K562 (cell line): ENCODE measurements around the gene TGM1. TPM values are rescaled to one million over a fixed set of nuclear protein-coding genes. Genes with fewer than 3 reads are reported as not detected.

Experiments used
- ATAC-seq: fragments of 200-7000 bp; cut with Tn5 transposase; 3 replicates; pipeline ENCODE4 v1.9.1; 2020; ENCODE audit warnings: moderate library complexity
- BruUV-seq: library from RNA; stranded (reverse); fragments of 400-500 nt; replicated peaks from 2 replicates; lab custom pipeline; 2021; lab: Mats Ljungman, UMichigan
- CTCF ChIA-PET: fragments of 300-600 bp; formaldehyde crosslinking; extraction: SDS; loops from one replicate; lab custom pipeline; 2021; ENCODE audit warnings: low intra/inter-chr PET ratio; lab: Yijun Ruan, JAX
- POLR2A ChIA-PET: fragments of 300-600, 350-650 bp; sonication (Branson Sonifier 250); formaldehyde crosslinking; extraction: SDS; loops from one replicate; lab custom pipeline; 2021; ENCODE audit warnings: antibody characterized with exemption, inconsistent platforms; lab: Yijun Ruan, JAX
- DNase-seq, 4 experiments: peaks; one replicate each; pipeline versions ENCODE4 v3.0.0 to v3.0.0-alpha.2; 2011 to 2018; ENCODE audit warnings: low spot score in 3 of 4, mixed read lengths in 3 of 4; ENCODE audit errors: extremely low read depth in 1 of 4
- FAIRE-seq: peaks from 2 replicates; lab custom pipeline; 2011; peaks lifted over from hg19 to GRCh38; lab: Jason Lieb, UNC
- H2AFZ ChIP-seq: 2 replicates; pipeline ENCODE4 v1.6.0; 2011; ENCODE audit warnings: low read depth, low read length, control low read depth, inconsistent platforms
- H3K27ac ChIP-seq: fragments of 200-600 bp; 3 replicates; pipeline ENCODE4 v1.8.0; 2011; ENCODE audit warnings: low read depth, mild to moderate bottlenecking, control low read depth, inconsistent platforms, low read length, moderate library complexity, mixed read lengths; ENCODE audit errors: extremely low read depth
- H3K27me3 ChIP-seq, 2 experiments: fragments of 300-600 bp in 1 of 2; 2 replicates in 1 of 2; 3 replicates in 1 of 2; pipeline versions ENCODE4 v1.6.0 to v1.8.0; 2011; ENCODE audit warnings: inconsistent platforms in 2 of 2, low read length in 2 of 2, mild to moderate bottlenecking in 1 of 2, mixed read lengths in 1 of 2, moderate library complexity in 1 of 2; ENCODE audit not compliant: control insufficient read depth in 2 of 2, insufficient read depth in 2 of 2
- H3K36me3 ChIP-seq: fragments of 300-600 bp; 3 replicates; pipeline ENCODE4 v1.8.0; 2011; ENCODE audit warnings: mild to moderate bottlenecking, low read length, inconsistent platforms; ENCODE audit not compliant: control insufficient read depth, insufficient read depth
- H3K4me1 ChIP-seq, 2 experiments: fragments of 200-600 bp in 1 of 2; replicated peaks in 1 of 2; 2 replicates in 1 of 2; 3 replicates in 1 of 2; pipeline versions ENCODE4 v1.5.1 to v1.8.0; 2011; ENCODE audit warnings: inconsistent platforms in 2 of 2, low read length in 2 of 2, mild to moderate bottlenecking in 1 of 2, mixed read lengths in 1 of 2, moderate library complexity in 1 of 2; ENCODE audit not compliant: control insufficient read depth in 2 of 2, insufficient read depth in 2 of 2
- H3K4me2 ChIP-seq: 2 replicates; pipeline ENCODE4 v1.6.1; 2011; ENCODE audit warnings: low read length, control low read depth, inconsistent platforms, mixed read lengths; ENCODE audit not compliant: insufficient read depth
- H3K4me3 ChIP-seq: fragments of 200-600 bp; sonication (generic), shearing (Covaris generic); 2 replicates; pipeline ENCODE4 v1.5.1; 2016; ENCODE audit warnings: control low read depth, inconsistent platforms
- H3K79me2 ChIP-seq: fragments of 200-600 bp; 3 replicates; pipeline ENCODE4 v1.8.0; 2011; ENCODE audit warnings: low read length, inconsistent platforms; ENCODE audit not compliant: control insufficient read depth, insufficient read depth
- H3K9ac ChIP-seq, 2 experiments: 2 replicates each; pipeline versions ENCODE4 v1.6.0 to v1.6.1; 2011; ENCODE audit warnings: low read depth in 2 of 2, low read length in 2 of 2, control low read depth in 1 of 2, inconsistent platforms in 1 of 2, mild to moderate bottlenecking in 1 of 2, mixed read lengths in 1 of 2; ENCODE audit not compliant: insufficient read depth in 1 of 2
- H3K9me1 ChIP-seq: one replicate; pipeline ENCODE4 v1.6.0; 2011; ENCODE audit warnings: inconsistent platforms, mild to moderate bottlenecking, low read length, moderate library complexity; ENCODE audit not compliant: control insufficient read depth, insufficient read depth
- H3K9me3 ChIP-seq: replicated peaks from 2 replicates; pipeline ENCODE4 v1.5.1; 2011; ENCODE audit warnings: low read depth, low read length, inconsistent platforms; ENCODE audit not compliant: control insufficient read depth, insufficient read depth
- H4K20me1 ChIP-seq: replicated peaks from 2 replicates; pipeline ENCODE4 v1.6.1; 2011; ENCODE audit warnings: low read length, inconsistent platforms, mixed read lengths; ENCODE audit not compliant: control insufficient read depth, insufficient read depth
- CBX5 ChIP-seq: IDR thresholded peaks from 2 replicates; pipeline ENCODE4 v1.6.1; 2014; ENCODE audit warnings: low read depth, borderline replicate concordance
- ELF4 ChIP-seq: fragments of 450-650 bp; formaldehyde crosslinking; IDR thresholded peaks from 2 replicates; pipeline ENCODE4 v1.4.0; 2022; ENCODE audit warnings: missing genetic modification characterization
- HOXB6 ChIP-seq: fragments of 250-450 bp; sonication (Bioruptor Pico); IDR thresholded peaks from 2 replicates; pipeline ENCODE4 v1.5.1; 2022; ENCODE audit warnings: mild to moderate bottlenecking, borderline replicate concordance
- SOX6 ChIP-seq: fragments of 450-650 bp; IDR thresholded peaks from 2 replicates; pipeline ENCODE4 v1.6.1; 2014; ENCODE audit warnings: mild to moderate bottlenecking
- ZNF24 ChIP-seq: fragments of 450-650 bp; IDR thresholded peaks from 2 replicates; pipeline ENCODE4 v1.6.1; 2016
- ZNF324 ChIP-seq: fragments of 250-450 bp; sonication (Bioruptor Pico); IDR thresholded peaks from 2 replicates; pipeline ENCODE4 v1.4.0; 2020; ENCODE audit warnings: mild to moderate bottlenecking
- ZNF77 ChIP-seq: fragments of 250-450 bp; sonication (Bioruptor Pico); IDR thresholded peaks from 2 replicates; pipeline ENCODE4 v1.5.0; 2020
- WGBS: fragments of 100-300 bp; shearing (Covaris generic); methylation state at CpG from one replicate; pipeline ENCODE4 v1.1.6; 2016; ENCODE audit warnings: low coverage, mixed read lengths; ENCODE audit not compliant: insufficient coverage; ENCODE audit errors: missing lambda C conversion rate; 5-methylcytosine and 5-hydroxymethylcytosine counted together
- in situ Hi-C: fragments of 300-500 bp; cut with MboI; formaldehyde crosslinking; loops from 4 replicates; pipeline ENCODE4 v1.15.0; 2018; ENCODE audit warnings: inconsistent platforms, mixed read lengths
- intact Hi-C: fragments of 100-400 bp; cut with micrococcal nuclease; formaldehyde crosslinking; loops from 2 replicates; pipeline ENCODE4 v1.14.2; 2022
- polyA plus RNA-seq, 8 experiments: library from polyadenylated mRNA; depleted of rRNA in 4 of 8; stranded (reverse) in 5 of 8; unstranded in 3 of 8; fragments of >200 nt; fragmentation: Nextera tagmentation in 2 of 8; fragmentation: Illumina TruSeq in 1 of 8; extraction: Ambion mirVana in 2 of 8; extraction: Trizol in 1 of 8; gene quantifications; 2 replicates each; pipeline versions ENCODE4 v1.2.1 to v1.2.3, GENCODE V29; 2011 to 2014; ENCODE audit warnings: inconsistent platforms in 1 of 8, missing spikeins in 1 of 8
- total RNA-seq, 7 experiments: library from RNA; depleted of rRNA in 6 of 7; stranded (reverse); fragments of >200 nt in 6 of 7; fragmentation: Illumina TruSeq in 2 of 7; extraction: Trizol in 2 of 7; gene quantifications; 2 replicates each; pipeline versions ENCODE4 v1.2.1 to v1.2.3, GENCODE V29; 2011 to 2021; ENCODE audit warnings: low replicate concordance in 1 of 7
- TF ChIP-seq, protein P1 (sequence below): sonication (generic); formaldehyde crosslinking; IDR thresholded peaks from 2 replicates; pipeline ENCODE4 v1.8.0; 2022; ENCODE audit warnings: mild to moderate bottlenecking, missing genetic modification reagents
- TF ChIP-seq, protein P2 (sequence below): fragments of 250-450 bp; sonication (Bioruptor Pico); IDR thresholded peaks from 2 replicates; pipeline ENCODE4 v1.4.0; 2020; ENCODE audit warnings: mild to moderate bottlenecking, moderate library complexity
- TF ChIP-seq, protein P3 (sequence below): IDR thresholded peaks from 2 replicates; pipeline ENCODE4 v1.6.1; 2016; ENCODE audit warnings: missing genetic modification characterization, missing compliant biosample characterization
- TF ChIP-seq, protein P4 (sequence below): sonication (generic); formaldehyde crosslinking; IDR thresholded peaks from 2 replicates; pipeline ENCODE4 v1.8.1; 2022; ENCODE audit warnings: missing genetic modification reagents

TGM1 gene
- total and polyA plus RNA-seq, 9 of the 15 experiments (the other 6 are each of a cell fraction or from before 2014, with no cell fraction given) = 0.13 to 4.4 (median 0.88) TPM

DNA sequence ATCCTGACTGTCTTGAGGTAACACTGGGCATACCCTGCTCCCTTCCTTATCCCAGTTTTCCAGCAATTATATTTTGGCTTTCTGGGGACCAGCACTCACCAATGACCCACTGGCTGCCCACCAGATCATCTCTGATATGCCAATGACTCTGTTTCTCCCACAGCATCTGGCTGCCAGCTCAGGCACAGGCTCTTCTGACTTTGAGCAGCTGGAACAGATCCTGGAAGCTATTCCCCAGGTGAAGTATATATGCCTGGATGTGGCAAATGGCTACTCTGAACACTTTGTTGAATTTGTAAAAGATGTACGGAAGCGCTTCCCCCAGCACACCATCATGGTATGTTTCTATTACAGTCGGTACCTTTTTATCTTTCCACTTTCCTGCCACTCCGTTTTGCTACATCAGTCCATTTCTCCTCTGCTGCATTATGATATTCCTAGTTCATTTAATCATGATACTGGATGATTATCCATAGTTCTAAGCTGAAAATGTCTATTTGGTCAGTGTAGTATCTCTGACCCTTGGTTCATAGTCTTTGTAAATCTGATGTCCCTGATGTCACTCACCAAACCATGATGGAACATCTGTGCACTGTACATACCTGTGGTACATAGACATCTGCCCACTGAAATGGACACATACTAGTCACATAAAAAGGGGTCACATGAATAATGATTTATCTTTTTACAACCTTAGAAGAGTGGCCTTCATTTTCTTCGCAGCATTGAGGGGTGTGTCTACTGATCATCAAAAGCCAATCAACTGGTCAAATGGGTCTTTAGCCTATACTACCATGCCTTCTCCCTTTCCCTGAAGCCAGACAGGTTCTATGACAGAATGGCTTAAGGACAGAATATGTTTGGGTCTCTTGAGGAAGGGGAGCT lies 26.9 kb downstream of the TGM1 start:
- 90% methylated on average over 5 of the region's 5 CpGs for WGBS
- BruUV-seq = no TSS peak
- Histone ChIP-seq H3K4me3 (no peak overlapping the region), H3K4me2 (no peak overlapping the region), H2AFZ (no peak overlapping the region), H3K79me2 (peaks cover 27% of the 10 kb centered on the region), H3K9ac (no peak overlapping the region), H3K27ac (no peak overlapping the region), H3K4me1 (peaks cover 1 to 15% of the 10 kb centered on the region in 2 experiments), H3K9me3 (no peaks in the 10 kb centered on the region), H3K9me1 (no peaks in the 10 kb centered on the region), H3K36me3 (peaks cover 65% of the 10 kb centered on the region), H4K20me1 (no peaks in the 10 kb centered on the region), H3K27me3 (no peaks in the 10 kb centered on the region)
- ChIA-PET POLR2A (interaction anchor here (1.0 kb wide), 1 partner anchor 38 kb away, joined by 3 read pairs; no protein-coding TSS in a partner anchor), CTCF (no interaction called here)
- in situ Hi-C loops (no loop called here), intact Hi-C loops (no loop called here)
- no peak for DNase-seq
- FAIRE-seq = no peak
- ATAC-seq = no peak
- TF ChIP-seq ZNF77 (CRISPR knock-in tag) (no peak), ZNF324 (no peak), HOXB6 (CRISPR knock-in tag) (no peak), CBX5 (no peak), SOX6 (no peak), ZNF24 (no peak), ELF4 (no peak)
- TF ChIP-seq, protein P1, sequence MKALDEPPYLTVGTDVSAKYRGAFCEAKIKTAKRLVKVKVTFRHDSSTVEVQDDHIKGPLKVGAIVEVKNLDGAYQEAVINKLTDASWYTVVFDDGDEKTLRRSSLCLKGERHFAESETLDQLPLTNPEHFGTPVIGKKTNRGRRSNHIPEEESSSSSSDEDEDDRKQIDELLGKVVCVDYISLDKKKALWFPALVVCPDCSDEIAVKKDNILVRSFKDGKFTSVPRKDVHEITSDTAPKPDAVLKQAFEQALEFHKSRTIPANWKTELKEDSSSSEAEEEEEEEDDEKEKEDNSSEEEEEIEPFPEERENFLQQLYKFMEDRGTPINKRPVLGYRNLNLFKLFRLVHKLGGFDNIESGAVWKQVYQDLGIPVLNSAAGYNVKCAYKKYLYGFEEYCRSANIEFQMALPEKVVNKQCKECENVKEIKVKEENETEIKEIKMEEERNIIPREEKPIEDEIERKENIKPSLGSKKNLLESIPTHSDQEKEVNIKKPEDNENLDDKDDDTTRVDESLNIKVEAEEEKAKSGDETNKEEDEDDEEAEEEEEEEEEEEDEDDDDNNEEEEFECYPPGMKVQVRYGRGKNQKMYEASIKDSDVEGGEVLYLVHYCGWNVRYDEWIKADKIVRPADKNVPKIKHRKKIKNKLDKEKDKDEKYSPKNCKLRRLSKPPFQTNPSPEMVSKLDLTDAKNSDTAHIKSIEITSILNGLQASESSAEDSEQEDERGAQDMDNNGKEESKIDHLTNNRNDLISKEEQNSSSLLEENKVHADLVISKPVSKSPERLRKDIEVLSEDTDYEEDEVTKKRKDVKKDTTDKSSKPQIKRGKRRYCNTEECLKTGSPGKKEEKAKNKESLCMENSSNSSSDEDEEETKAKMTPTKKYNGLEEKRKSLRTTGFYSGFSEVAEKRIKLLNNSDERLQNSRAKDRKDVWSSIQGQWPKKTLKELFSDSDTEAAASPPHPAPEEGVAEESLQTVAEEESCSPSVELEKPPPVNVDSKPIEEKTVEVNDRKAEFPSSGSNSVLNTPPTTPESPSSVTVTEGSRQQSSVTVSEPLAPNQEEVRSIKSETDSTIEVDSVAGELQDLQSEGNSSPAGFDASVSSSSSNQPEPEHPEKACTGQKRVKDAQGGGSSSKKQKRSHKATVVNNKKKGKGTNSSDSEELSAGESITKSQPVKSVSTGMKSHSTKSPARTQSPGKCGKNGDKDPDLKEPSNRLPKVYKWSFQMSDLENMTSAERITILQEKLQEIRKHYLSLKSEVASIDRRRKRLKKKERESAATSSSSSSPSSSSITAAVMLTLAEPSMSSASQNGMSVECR (CRISPR knock-in tag) = no peak
- TF ChIP-seq, protein P2, sequence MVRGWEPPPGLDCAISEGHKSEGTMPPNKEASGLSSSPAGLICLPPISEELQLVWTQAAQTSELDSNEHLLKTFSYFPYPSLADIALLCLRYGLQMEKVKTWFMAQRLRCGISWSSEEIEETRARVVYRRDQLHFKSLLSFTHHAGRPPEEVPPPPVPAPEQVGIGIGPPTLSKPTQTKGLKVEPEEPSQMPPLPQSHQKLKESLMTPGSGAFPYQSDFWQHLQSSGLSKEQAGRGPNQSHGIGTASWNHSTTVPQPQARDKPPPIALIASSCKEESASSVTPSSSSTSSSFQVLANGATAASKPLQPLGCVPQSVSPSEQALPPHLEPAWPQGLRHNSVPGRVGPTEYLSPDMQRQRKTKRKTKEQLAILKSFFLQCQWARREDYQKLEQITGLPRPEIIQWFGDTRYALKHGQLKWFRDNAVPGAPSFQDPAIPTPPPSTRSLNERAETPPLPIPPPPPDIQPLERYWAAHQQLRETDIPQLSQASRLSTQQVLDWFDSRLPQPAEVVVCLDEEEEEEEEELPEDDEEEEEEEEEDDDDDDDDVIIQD (CRISPR knock-in tag) = no peak
- TF ChIP-seq, protein P3, sequence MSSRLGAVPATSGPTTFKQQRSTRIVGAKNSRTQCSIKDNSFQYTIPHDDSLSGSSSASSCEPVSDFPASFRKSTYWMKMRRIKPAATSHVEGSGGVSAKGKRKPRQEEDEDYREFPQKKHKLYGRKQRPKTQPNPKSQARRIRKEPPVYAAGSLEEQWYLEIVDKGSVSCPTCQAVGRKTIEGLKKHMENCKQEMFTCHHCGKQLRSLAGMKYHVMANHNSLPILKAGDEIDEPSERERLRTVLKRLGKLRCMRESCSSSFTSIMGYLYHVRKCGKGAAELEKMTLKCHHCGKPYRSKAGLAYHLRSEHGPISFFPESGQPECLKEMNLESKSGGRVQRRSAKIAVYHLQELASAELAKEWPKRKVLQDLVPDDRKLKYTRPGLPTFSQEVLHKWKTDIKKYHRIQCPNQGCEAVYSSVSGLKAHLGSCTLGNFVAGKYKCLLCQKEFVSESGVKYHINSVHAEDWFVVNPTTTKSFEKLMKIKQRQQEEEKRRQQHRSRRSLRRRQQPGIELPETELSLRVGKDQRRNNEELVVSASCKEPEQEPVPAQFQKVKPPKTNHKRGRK (tag) = no peak
- TF ChIP-seq, protein P4, sequence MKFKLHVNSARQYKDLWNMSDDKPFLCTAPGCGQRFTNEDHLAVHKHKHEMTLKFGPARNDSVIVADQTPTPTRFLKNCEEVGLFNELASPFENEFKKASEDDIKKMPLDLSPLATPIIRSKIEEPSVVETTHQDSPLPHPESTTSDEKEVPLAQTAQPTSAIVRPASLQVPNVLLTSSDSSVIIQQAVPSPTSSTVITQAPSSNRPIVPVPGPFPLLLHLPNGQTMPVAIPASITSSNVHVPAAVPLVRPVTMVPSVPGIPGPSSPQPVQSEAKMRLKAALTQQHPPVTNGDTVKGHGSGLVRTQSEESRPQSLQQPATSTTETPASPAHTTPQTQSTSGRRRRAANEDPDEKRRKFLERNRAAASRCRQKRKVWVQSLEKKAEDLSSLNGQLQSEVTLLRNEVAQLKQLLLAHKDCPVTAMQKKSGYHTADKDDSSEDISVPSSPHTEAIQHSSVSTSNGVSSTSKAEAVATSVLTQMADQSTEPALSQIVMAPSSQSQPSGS (CRISPR knock-in tag) = no peak
